ENCODE measurements around the gene SDF2L1. TPM values are rescaled to one million over a fixed set of nuclear protein-coding genes. Genes with fewer than 3 reads are reported as not detected.

SDF2L1 gene
- total and polyA plus RNA-seq, 10 of the 15 experiments (the other 5 are each of a cell fraction or from before 2014, with no cell fraction given) = 3.0 to 214 (median 55.5) TPM

- peak; percentile 82 for TF ChIP-seq E2F4 (IDR thresholded peaks at IDR 0.05; ENCODE audit: low read depth, low read length)
- peak; percentile 94 for TF ChIP-seq YY1 (IDR thresholded peaks at IDR 0.05; ENCODE audit: low read depth, low read length)
- TF ChIP-seq TCF3 (IDR thresholded peaks at IDR 0.05; ENCODE audit: borderline replicate concordance, insufficient read depth, low read depth, low read length) = 0 out of 2 replicates have a peak, but pooled peaks have one; percentile 7
- TF ChIP-seq SMARCA5 (IDR thresholded peaks at IDR 0.05) = no peak
- TF ChIP-seq POLR2A (IDR thresholded peaks at IDR 0.05; ENCODE audit: low read depth, low read length) = peak; percentile 95
- TF ChIP-seq GATAD2B (conservative IDR thresholded peaks at IDR 0.05; ENCODE audit: low read depth) = peak; percentile 46; the same call in 1 of the 2 replicates
- peak; percentile 38 for TF ChIP-seq FOS (IDR thresholded peaks at IDR 0.05; ENCODE audit: borderline replicate concordance, extremely low read depth, insufficient read length)
- no peak for TF ChIP-seq HDGF (IDR thresholded peaks at IDR 0.05)
- no peak for TF ChIP-seq E2F8 (IDR thresholded peaks at IDR 0.05; ENCODE audit: low read depth, partially characterized antibody)
- TF ChIP-seq CHD2 (IDR thresholded peaks at IDR 0.05; ENCODE audit: borderline replicate concordance, low read depth, low read length) = peak; percentile 47; the same call in 1 of the 2 replicates
- peak; percentile 79 for TF ChIP-seq MAX (IDR thresholded peaks at IDR 0.05; ENCODE audit: low read depth, low read length)
- peak; percentile 82 for TF ChIP-seq MXI1 (IDR thresholded peaks at IDR 0.05; ENCODE audit: low read depth, low read length)
- TF ChIP-seq PKNOX1 (IDR thresholded peaks at IDR 0.05) = peak; percentile 42; the same call in 1 of the 2 replicates
- TF ChIP-seq NKRF (conservative IDR thresholded peaks at IDR 0.05) = peak; percentile 81
- TF ChIP-seq IKZF1 (conservative IDR thresholded peaks at IDR 0.05) = peak; percentile 47
- TF ChIP-seq SP1 (IDR thresholded peaks at IDR 0.05; ENCODE audit: low read depth, low read length) = peak; percentile 84
Observed at GRCh38 chr22:21652010-21652546, 10.0 kb downstream of the SDF2L1 start (continued).

All from GM12878 (cell line).